ENCODE measurements around the gene METRN.
"Not testable (repeated sequence)": the region's sequence is repeated elsewhere in the genome, so short reads cannot be mapped to it uniquely, and the experiment has no call there.

METRN gene

GRCh38 chr16:735982-736453 lies 21.1 kb downstream of the METRN start:
- no peak overlapping the region for H3K4me3 ChIP-seq (ENCODE audit: low read depth, low read length)
- no peak for DNase-seq (ENCODE audit: low read depth)
- no peak for TF ChIP-seq CTCF (IDR thresholded peaks at IDR 0.05; ENCODE audit: control insufficient read depth, extremely low read depth, insufficient read depth)

- no peak overlapping the region for H3K4me3 ChIP-seq (ENCODE audit: low read depth, low read length)
- TF ChIP-seq CTCF (IDR thresholded peaks at IDR 0.05; ENCODE audit: control insufficient read depth, extremely low read depth, insufficient read depth) = no peak
- DNase-seq (ENCODE audit: low read depth) = no peak
Measured at GRCh38 chr16:736936-737481, 22.1 kb downstream of the METRN start.

GRCh38 chr16:739560-740458 lies 24.9 kb downstream of the METRN start:
- peak overlapping the region; percentile 95 for H3K4me3 ChIP-seq (ENCODE audit: low read depth, low read length)
- DNase-seq (ENCODE audit: low read depth) = no peak
- TF ChIP-seq CTCF (IDR thresholded peaks at IDR 0.05; ENCODE audit: control insufficient read depth, extremely low read depth, insufficient read depth) = no peak

GRCh38 chr16:740459-740763 lies 25.5 kb downstream of the METRN start:
- peak overlapping the region; percentile 95 for H3K4me3 ChIP-seq (ENCODE audit: low read depth, low read length)
- DNase-seq (ENCODE audit: low read depth) = no peak
- TF ChIP-seq CTCF (IDR thresholded peaks at IDR 0.05; ENCODE audit: control insufficient read depth, extremely low read depth, insufficient read depth) = no peak

GRCh38 chr16:740764-741505 lies 26.0 kb downstream of the METRN start, which contains the start of gene CIAO3:
CIAO3 (minus strand) TSS chr16:740997; CDS start chr16:740985, 12 bp downstream.
- TF ChIP-seq CTCF (IDR thresholded peaks at IDR 0.05; ENCODE audit: control insufficient read depth, extremely low read depth, insufficient read depth) = peak; percentile 97
- H3K4me3 ChIP-seq (ENCODE audit: low read depth, low read length) = peak within 1 kb of the TSS; percentile 95
- peak; percentile 65 for DNase-seq (ENCODE audit: low read depth)

- DNase-seq (ENCODE audit: low read depth) = no peak
- no peak for TF ChIP-seq CTCF (IDR thresholded peaks at IDR 0.05; ENCODE audit: control insufficient read depth, extremely low read depth, insufficient read depth)
Measured at GRCh38 chr16:741986-742629, 27.2 kb downstream of the METRN start.

GRCh38 chr16:742894-743293 lies 28.0 kb downstream of the METRN start:
- not testable (repeated sequence) for DNase-seq (ENCODE audit: low read depth); H3K4me3 ChIP-seq (ENCODE audit: low read depth, low read length)

More at GRCh38 chr16:741986-742629, 27.2 kb downstream of the METRN start:
- no peak overlapping the region for H3K4me3 ChIP-seq (ENCODE audit: low read depth, low read length)

Data from LNCaP clone FGC (cell line).